Measurements from ENCODE around the gene SMC1B. TPM values are rescaled to one million over a fixed set of nuclear protein-coding genes. Genes with fewer than 3 reads are reported as not detected.
"Not testable (repeated sequence)": the region's sequence is repeated elsewhere in the genome, so short reads cannot be mapped to it uniquely, and the experiment has no call there.

The SMC1B gene
- total RNA-seq, 4 donors from 2014 or later: not detected

- ATAC-seq: peak; percentile 68
These were observed 36.7 kb downstream of the SMC1B start for GRCh38 chr22:45376703-45377102.

GRCh38 chr22:45376009-45376408 lies 37.4 kb downstream of the SMC1B start:
- TF ChIP-seq POLR2AphosphoS5 (IDR thresholded peaks at IDR 0.05): no peak
- no peak for TF ChIP-seq POLR2A (IDR thresholded peaks at IDR 0.05)
- no peak for TF ChIP-seq CTCF (IDR thresholded peaks at IDR 0.05)
- no peak for TF ChIP-seq EP300 (IDR thresholded peaks at IDR 0.05)
- Histone ChIP-seq H3K4me3 (no peak overlapping the region), H3K27me3 (no peaks in the 10 kb centered on the region), H3K27ac (no peak overlapping the region), H3K4me1 (no peaks in the 10 kb centered on the region), H3K36me3 (no peaks in the 10 kb centered on the region), H3K9me3 (no peaks in the 10 kb centered on the region)
- no peak for ATAC-seq
- 87 to 88% methylated on average over 3 of the region's 3 CpGs for WGBS, 2 donors (ENCODE audit: low coverage in 1 of 2)

More at GRCh38 chr22:45376703-45377102, 36.7 kb downstream of the SMC1B start:
- Histone ChIP-seq H3K4me3 (no peak overlapping the region), H3K27ac (no peak overlapping the region), H3K4me1 (no peaks in the 10 kb centered on the region), H3K9me3 (no peaks in the 10 kb centered on the region), H3K27me3 (no peaks in the 10 kb centered on the region), H3K36me3 (no peaks in the 10 kb centered on the region)
- whole genome bisulfite sequencing, 2 donors (ENCODE audit: low coverage in 1 of 2): 62 to 86% methylated on average over 1 of the region's 1 CpG
- no peak for TF ChIP-seq POLR2A (IDR thresholded peaks at IDR 0.05)
- TF ChIP-seq EP300 (IDR thresholded peaks at IDR 0.05): no peak
- TF ChIP-seq POLR2AphosphoS5 (IDR thresholded peaks at IDR 0.05): no peak
- TF ChIP-seq CTCF (IDR thresholded peaks at IDR 0.05): no peak

- not testable (repeated sequence) for ATAC-seq, H3K36me3 ChIP-seq, H3K9me3 ChIP-seq, H3K4me1 ChIP-seq, H3K4me3 ChIP-seq, H3K27ac ChIP-seq, H3K27me3 ChIP-seq
- 88 to 90% methylated on average over 3 of the region's 3 CpGs for WGBS, 2 donors (ENCODE audit: low coverage in 1 of 2)
These were observed 39.8 kb downstream of the SMC1B start for GRCh38 chr22:45373592-45373991.

- no peak for ATAC-seq
- Histone ChIP-seq H3K4me3 (no peak overlapping the region), H3K9me3 (peaks cover 0 to 19% (median 0%) of the 10 kb centered on the region in 3 donors), H3K27ac (no peak overlapping the region), H3K27me3 (peaks cover 36% of the 10 kb centered on the region), H3K4me1 (no peaks in the 10 kb centered on the region), H3K36me3 (no peaks in the 10 kb centered on the region)
- TF ChIP-seq POLR2AphosphoS5 (IDR thresholded peaks at IDR 0.05) (no peak), POLR2A (IDR thresholded peaks at IDR 0.05) (no peak), CTCF (IDR thresholded peaks at IDR 0.05) (no peak), EP300 (IDR thresholded peaks at IDR 0.05) (no peak)
- 70 to 81% methylated on average over 3 of the region's 3 CpGs for WGBS, 2 donors (ENCODE audit: low coverage in 1 of 2)
These were observed 46.7 kb downstream of the SMC1B start for GRCh38 chr22:45366713-45367112.

- Histone ChIP-seq H3K36me3 (no peaks in the 10 kb centered on the region), H3K9me3 (no peaks in the 10 kb centered on the region), H3K27me3 (peaks cover 13% of the 10 kb centered on the region), H3K4me3 (no peak overlapping the region), H3K4me1 (peaks cover 0 to 2% (median 0%) of the 10 kb centered on the region in 3 donors), H3K27ac (no peak overlapping the region)
- TF ChIP-seq EP300 (IDR thresholded peaks at IDR 0.05) (no peak), POLR2A (IDR thresholded peaks at IDR 0.05) (no peak), POLR2AphosphoS5 (IDR thresholded peaks at IDR 0.05) (no peak), CTCF (IDR thresholded peaks at IDR 0.05) (no peak)
- 59 to 72% methylated on average over 4 of the region's 4 CpGs for WGBS, 2 donors (ENCODE audit: low coverage in 1 of 2)
- ATAC-seq: no peak
These were observed 53.8 kb downstream of the SMC1B start for GRCh38 chr22:45359627-45360026.

Data from gastroesophageal sphincter (tissue), 4 donors.